Esophagus squamous epithelium (tissue), 4 donors: ENCODE data around the gene RPS29.

ENCODE experiments used
- POLR2A ChIP-seq, 4 donors: fragments of 450-650 bp; IDR thresholded peaks; one replicate each; pipeline ENCODE4 v1.6.1; 2017; ENCODE audit warnings: antibody characterized with exemption in 4 of 4, mild to moderate bottlenecking in 4 of 4, moderate library complexity in 3 of 4
- TF ChIP-seq, protein P1 (sequence below), 6 experiments: fragments of 450-650 bp in 4 of 6; fragments of 200-600 bp in 2 of 6; sonication (generic) in 2 of 6; IDR thresholded peaks; one replicate each; pipeline ENCODE4 v1.5.1; 2016 to 2019; ENCODE audit warnings: antibody characterized with exemption in 6 of 6, mild to moderate bottlenecking in 4 of 6, moderate library complexity in 4 of 6

DNA sequence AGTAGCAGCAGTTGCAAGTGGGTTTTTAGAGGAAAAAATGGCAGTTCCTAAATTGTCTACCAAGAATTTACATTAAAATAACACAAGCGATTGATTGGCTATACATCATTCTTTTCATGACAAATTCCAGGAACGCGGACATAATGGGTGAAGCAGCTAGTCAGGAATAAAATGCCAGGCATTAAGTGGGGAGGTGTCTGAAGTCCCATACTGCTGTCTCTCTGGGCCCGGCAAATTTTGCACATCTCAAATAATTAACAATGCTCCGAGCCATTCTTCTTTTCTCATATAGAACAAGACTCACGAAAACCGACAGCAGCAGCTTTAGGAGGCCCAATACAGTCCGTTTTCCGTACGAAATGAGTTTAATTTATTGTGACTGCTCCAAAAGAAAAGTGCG is 33.5 kb upstream of the RPS29 start:
- TF ChIP-seq, protein P1, sequence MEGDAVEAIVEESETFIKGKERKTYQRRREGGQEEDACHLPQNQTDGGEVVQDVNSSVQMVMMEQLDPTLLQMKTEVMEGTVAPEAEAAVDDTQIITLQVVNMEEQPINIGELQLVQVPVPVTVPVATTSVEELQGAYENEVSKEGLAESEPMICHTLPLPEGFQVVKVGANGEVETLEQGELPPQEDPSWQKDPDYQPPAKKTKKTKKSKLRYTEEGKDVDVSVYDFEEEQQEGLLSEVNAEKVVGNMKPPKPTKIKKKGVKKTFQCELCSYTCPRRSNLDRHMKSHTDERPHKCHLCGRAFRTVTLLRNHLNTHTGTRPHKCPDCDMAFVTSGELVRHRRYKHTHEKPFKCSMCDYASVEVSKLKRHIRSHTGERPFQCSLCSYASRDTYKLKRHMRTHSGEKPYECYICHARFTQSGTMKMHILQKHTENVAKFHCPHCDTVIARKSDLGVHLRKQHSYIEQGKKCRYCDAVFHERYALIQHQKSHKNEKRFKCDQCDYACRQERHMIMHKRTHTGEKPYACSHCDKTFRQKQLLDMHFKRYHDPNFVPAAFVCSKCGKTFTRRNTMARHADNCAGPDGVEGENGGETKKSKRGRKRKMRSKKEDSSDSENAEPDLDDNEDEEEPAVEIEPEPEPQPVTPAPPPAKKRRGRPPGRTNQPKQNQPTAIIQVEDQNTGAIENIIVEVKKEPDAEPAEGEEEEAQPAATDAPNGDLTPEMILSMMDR (IDR thresholded peaks at IDR 0.05), result no peak
- TF ChIP-seq POLR2A (IDR thresholded peaks at IDR 0.05), result no peak
